ENCODE measurements around the gene HRAS.

- TF ChIP-seq CTCF (IDR thresholded peaks at IDR 0.05; ENCODE audit: control extremely low read depth in 1 of 3, insufficient read depth in 1 of 3, low read depth in 1 of 3, low read length in 3 of 3) (no peak), SP1 (IDR thresholded peaks at IDR 0.05; ENCODE audit: low read depth, low read length) (no peak), EZH2 (IDR thresholded peaks at IDR 0.05; ENCODE audit: low read depth, low read length, severe bottlenecking) (no peak), POLR2A (IDR thresholded peaks at IDR 0.05; ENCODE audit: control extremely low read depth in 1 of 2, low read depth in 2 of 2, low read length in 2 of 2) (no peak), RAD21 (IDR thresholded peaks at IDR 0.05 in 1 of 2, conservative IDR thresholded peaks at IDR 0.05 in 1 of 2; ENCODE audit: low read depth in 2 of 2, low read length in 2 of 2) (no peak), ATF2 (IDR thresholded peaks at IDR 0.05; ENCODE audit: low read length) (no peak), FOSL1 (IDR thresholded peaks at IDR 0.05; ENCODE audit: insufficient read depth, low read depth, low read length) (no peak), CREB1 (IDR thresholded peaks at IDR 0.05) (no peak), TCF12 (IDR thresholded peaks at IDR 0.05; ENCODE audit: low read depth, low read length) (no peak)
Measured at GRCh38 chr11:488579-488978, 46.8 kb downstream of the HRAS start.

All from H1 (cell line).